H1 (cell line): ENCODE results near the gene CPE. TPM values are rescaled to one million over a fixed set of nuclear protein-coding genes. Genes with fewer than 3 reads are reported as not detected.

ENCODE experiments used
- CTCF ChIA-PET: fragments of 300-600 bp; sonication (Branson Sonifier 250); formaldehyde crosslinking; loops from one replicate; lab custom pipeline; 2021; ENCODE audit not compliant: partially characterized antibody; lab: Charles Lee
- POLR2A ChIA-PET: fragments of 300-600 bp; sonication (Branson Sonifier 250); formaldehyde crosslinking; loops from one replicate; lab custom pipeline; 2021; ENCODE audit warnings: inconsistent platforms; ENCODE audit not compliant: partially characterized antibody; lab: Charles Lee
- DNase-seq, 2 experiments: peaks; one replicate each; pipeline versions ENCODE4 v3.0.0 to v3.0.0-alpha.2; 2010 to 2022; ENCODE audit warnings: low spot score in 2 of 2, low read depth in 1 of 2, mixed read lengths in 1 of 2
- FAIRE-seq: peaks from 2 replicates; lab custom pipeline; 2011; peaks lifted over from hg19 to GRCh38; lab: Jason Lieb, UNC
- H2AFZ ChIP-seq: 2 replicates; pipeline ENCODE4 v1.8.1; 2012; ENCODE audit warnings: low read length, inconsistent platforms
- H2AK5ac ChIP-seq: 2 replicates; pipeline ENCODE4 v1.6.1; 2013; ENCODE audit warnings: low read depth, low read length
- H2BK120ac ChIP-seq: replicated peaks from 2 replicates; pipeline ENCODE3; 2013; ENCODE audit warnings: low read depth, low read length, inconsistent platforms
- H2BK12ac ChIP-seq: 2 replicates; pipeline ENCODE4 v1.6.1; 2013; ENCODE audit warnings: low read depth, low read length
- H2BK15ac ChIP-seq: 2 replicates; pipeline ENCODE4 v1.6.1; 2013; ENCODE audit warnings: low read length
- H2BK20ac ChIP-seq: 2 replicates; pipeline ENCODE4 v1.6.1; 2013; ENCODE audit warnings: low read length
- H2BK5ac ChIP-seq: 2 replicates; pipeline ENCODE4 v1.6.1; 2013; ENCODE audit warnings: low read depth, low read length
- H3K14ac ChIP-seq: 2 replicates; pipeline ENCODE4 v1.6.1; 2013; ENCODE audit warnings: inconsistent platforms; ENCODE audit not compliant: insufficient read length
- H3K18ac ChIP-seq: 2 replicates; pipeline ENCODE4 v1.6.1; 2013; ENCODE audit warnings: low read length; ENCODE audit errors: extremely low read depth
- H3K23ac ChIP-seq: 2 replicates; pipeline ENCODE4 v1.6.1; 2013; ENCODE audit warnings: inconsistent platforms; ENCODE audit not compliant: insufficient read length
- H3K23me2 ChIP-seq: 2 replicates; pipeline ENCODE4 v1.6.1; 2013; ENCODE audit warnings: low read depth, low read length
- H3K27ac ChIP-seq: 2 replicates; pipeline ENCODE4 v1.6.1; 2011; ENCODE audit warnings: low read depth, low read length, inconsistent platforms
- H3K27me3 ChIP-seq, 4 experiments: replicated peaks in 1 of 4; 1 replicate in 1 of 4; 2 replicates in 3 of 4; pipeline versions ENCODE4 v1.6.1 to v1.8.1; 2011 to 2013; ENCODE audit warnings: low read length in 3 of 4, mild to moderate bottlenecking in 3 of 4, inconsistent platforms in 2 of 4, mixed read lengths in 2 of 4, moderate library complexity in 1 of 4; ENCODE audit not compliant: control insufficient read depth in 3 of 4, insufficient read depth in 3 of 4; ENCODE audit errors: extremely low read depth in 1 of 4
- H3K36me3 ChIP-seq, 4 experiments: 2 replicates each; pipeline versions ENCODE4 v1.6.1 to v1.8.1; 2011 to 2013; ENCODE audit warnings: mild to moderate bottlenecking in 4 of 4, low read length in 3 of 4, moderate library complexity in 2 of 4, control low read depth in 1 of 4, inconsistent platforms in 1 of 4; ENCODE audit not compliant: insufficient read depth in 4 of 4, control insufficient read depth in 2 of 4
- H3K4ac ChIP-seq: replicated peaks from 2 replicates; pipeline ENCODE3; 2013; ENCODE audit warnings: low read length, low read depth, mixed read lengths, inconsistent platforms; ENCODE audit not compliant: insufficient read length
- H3K4me1 ChIP-seq, 4 experiments: replicated peaks in 1 of 4; 1 replicate in 1 of 4; 2 replicates in 3 of 4; pipeline versions ENCODE4 v1.6.1 to v1.8.1; 2011 to 2013; ENCODE audit warnings: low read length in 3 of 4, inconsistent platforms in 2 of 4, mixed read lengths in 1 of 4; ENCODE audit not compliant: insufficient read depth in 4 of 4, control insufficient read depth in 3 of 4
- H3K4me2 ChIP-seq, 2 experiments: 2 replicates each; pipeline versions ENCODE4 v1.6.1 to v1.8.1; 2011 to 2013; ENCODE audit warnings: low read depth in 2 of 2, low read length in 2 of 2, control low read depth in 1 of 2, inconsistent platforms in 1 of 2, mild to moderate bottlenecking in 1 of 2; ENCODE audit not compliant: insufficient read depth in 1 of 2
- H3K4me3 ChIP-seq, 4 experiments: fragments of 200-600, 300-600 bp in 1 of 4; sonication (generic), shearing (Covaris generic), sonication (Bioruptor Twin) in 1 of 4; 2 replicates each; pipeline versions ENCODE4 v1.5.1 to v1.8.1; 2011 to 2016; ENCODE audit warnings: low read length in 4 of 4, low read depth in 3 of 4, control low read depth in 2 of 4, inconsistent platforms in 2 of 4, mild to moderate bottlenecking in 2 of 4, mixed read lengths in 1 of 4, moderate library complexity in 1 of 4; ENCODE audit not compliant: insufficient read depth in 2 of 4; ENCODE audit errors: extremely low read depth in 1 of 4
- H3K56ac ChIP-seq: replicated peaks from 2 replicates; pipeline ENCODE3; 2013; ENCODE audit warnings: low read depth, mild to moderate bottlenecking, mixed read lengths, low read length, inconsistent platforms; ENCODE audit not compliant: insufficient read length
- H3K79me1 ChIP-seq: 2 replicates; pipeline ENCODE4 v1.6.1; 2013; ENCODE audit warnings: low read depth, low read length, control low read depth
- H3K79me2 ChIP-seq, 2 experiments: 2 replicates each; pipeline versions ENCODE4 v1.6.1 to v1.8.1; 2012 to 2013; ENCODE audit warnings: low read length in 2 of 2, mild to moderate bottlenecking in 2 of 2, inconsistent platforms in 1 of 2; ENCODE audit not compliant: insufficient read depth in 2 of 2, control insufficient read depth in 1 of 2
- H3K9ac ChIP-seq, 4 experiments: replicated peaks in 1 of 4; 1 replicate in 1 of 4; 2 replicates in 3 of 4; pipeline versions ENCODE4 v1.6.1 to v1.8.1; 2011 to 2013; ENCODE audit warnings: low read depth in 3 of 4, low read length in 3 of 4, control low read depth in 2 of 4, mild to moderate bottlenecking in 2 of 4, moderate library complexity in 2 of 4, inconsistent platforms in 1 of 4; ENCODE audit errors: extremely low read depth in 1 of 4
- H3K9me3 ChIP-seq, 2 experiments: 2 replicates each; pipeline versions ENCODE4 v1.6.1 to v1.8.1; 2012 to 2013; ENCODE audit warnings: mild to moderate bottlenecking in 2 of 2, moderate library complexity in 2 of 2, control low read depth in 1 of 2, inconsistent platforms in 1 of 2, low read depth in 1 of 2, low read length in 1 of 2, mixed read lengths in 1 of 2; ENCODE audit not compliant: insufficient read depth in 2 of 2
- H4K20me1 ChIP-seq, 2 experiments: replicated peaks in 1 of 2; 2 replicates each; pipeline versions ENCODE3 to v1.8.1; 2011 to 2013; ENCODE audit warnings: inconsistent platforms in 2 of 2, low read length in 2 of 2, mild to moderate bottlenecking in 1 of 2; ENCODE audit not compliant: insufficient read depth in 2 of 2, control insufficient read depth in 1 of 2
- H4K5ac ChIP-seq: 2 replicates; pipeline ENCODE4 v1.6.1; 2013; ENCODE audit warnings: low read length, low read depth, mixed read lengths, inconsistent platforms; ENCODE audit not compliant: insufficient read length
- H4K8ac ChIP-seq: 2 replicates; pipeline ENCODE4 v1.8.0; 2013; ENCODE audit warnings: mild to moderate bottlenecking, moderate library complexity, low read length, inconsistent platforms; ENCODE audit not compliant: insufficient read depth; ENCODE audit errors: extremely low read depth
- H4K91ac ChIP-seq: replicated peaks from 2 replicates; pipeline ENCODE3; 2013; ENCODE audit warnings: low read length, mixed read lengths, inconsistent platforms; ENCODE audit not compliant: insufficient read length
- SP4 ChIP-seq: IDR thresholded peaks from 2 replicates; pipeline ENCODE4 v1.6.1; 2012; ENCODE audit warnings: low read length, inconsistent platforms
- WGBS, 2 experiments: shearing (Covaris generic) in 1 of 2; methylation state at CpG; one replicate each; pipeline versions ENCODE4 v1.1.6 to v1.1.7; 2013 to 2015; ENCODE audit warnings: low lambda C conversion rate in 2 of 2, mixed read lengths in 2 of 2, inconsistent platforms in 1 of 2, low coverage in 1 of 2, missing lambda C conversion rate in 1 of 2; ENCODE audit not compliant: insufficient replicate concordance in 2 of 2, insufficient coverage in 1 of 2, insufficient read length in 1 of 2; ENCODE audit errors: extremely low coverage in 1 of 2, missing lambda C conversion rate in 1 of 2; 5-methylcytosine and 5-hydroxymethylcytosine counted together
- polyA plus RNA-seq, 7 experiments: library from polyadenylated mRNA; depleted of rRNA in 3 of 7; stranded (reverse) in 5 of 7; unstranded in 2 of 7; fragments of >200 nt in 5 of 7; fragments of 200-250 nt in 2 of 7; gene quantifications; 1 replicate in 5 of 7; 2 replicates in 1 of 7; 4 replicates in 1 of 7; pipeline versions ENCODE4 v1.2.1 to v1.2.3, GENCODE V29; 2011 to 2013; ENCODE audit warnings: missing spikeins in 2 of 7, mixed read lengths in 2 of 7
- total RNA-seq: library from RNA; stranded (reverse); fragmentation: NEBNext Ultra II Directional; extraction: Animal tissue kit (Norgen Biotek cat#: 25700); gene quantifications from 2 replicates; pipeline ENCODE4 v1.2.1, GENCODE V29; 2021

Gene CPE
- total and polyA plus RNA-seq, 2 of the 8 experiments (the other 6 are each of a cell fraction or from before 2014, with no cell fraction given): 9.4 to 10.2 TPM

DNA sequence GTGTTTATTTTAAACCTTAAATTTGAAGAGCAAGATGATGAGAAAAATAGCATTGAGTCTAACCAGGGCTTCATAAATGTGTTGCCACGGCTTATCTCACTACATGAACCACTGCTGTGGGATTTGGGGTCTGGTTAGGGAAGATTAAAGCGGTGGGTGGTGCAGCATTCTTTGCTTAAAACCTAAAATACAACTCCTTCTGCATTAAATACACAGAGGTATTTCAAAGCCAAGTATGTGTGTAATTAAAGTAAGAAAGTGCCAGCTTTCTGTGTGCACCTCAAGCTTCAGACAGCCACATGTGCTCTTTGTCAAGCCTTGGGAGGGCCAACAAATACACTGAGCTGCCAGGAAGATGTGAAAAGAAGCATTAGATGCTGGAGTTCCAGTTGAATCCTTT lies 128.0 kb downstream of the CPE start:
- H3K4ac ChIP-seq: no peak overlapping the region
- H3K23me2 ChIP-seq: no peaks in the 10 kb centered on the region; the same call in 1 of the 2 replicates
- H3K23ac ChIP-seq: no peak overlapping the region
- no peak overlapping the region for H3K56ac ChIP-seq
- ChIA-PET POLR2A (no interaction called here), CTCF (interaction anchor here (1.1 kb wide), 1 partner anchor 13 kb away, joined by 4 read pairs; no protein-coding TSS in a partner anchor)
- H3K4me1 ChIP-seq: no peaks in the 10 kb centered on the region
- DNase-seq (no peak), FAIRE-seq (no peak)
- no peaks in the 10 kb centered on the region for H3K9me3 ChIP-seq
- H3K27ac ChIP-seq: no peak overlapping the region
- H4K8ac ChIP-seq: no peak overlapping the region
- no peak overlapping the region for H3K9ac ChIP-seq
- no peaks in the 10 kb centered on the region for H3K79me2 ChIP-seq
- H3K36me3 ChIP-seq: no peaks in the 10 kb centered on the region
- no peaks in the 10 kb centered on the region for H3K27me3 ChIP-seq
- H3K4me2 ChIP-seq: no peak overlapping the region
- no peak for TF ChIP-seq SP4
- no peak overlapping the region for H2AK5ac ChIP-seq
- H2BK5ac ChIP-seq: no peak overlapping the region
- no peak overlapping the region for H3K14ac ChIP-seq
- H4K20me1 ChIP-seq: no peaks in the 10 kb centered on the region
- H2BK120ac ChIP-seq: no peak overlapping the region
- H4K5ac ChIP-seq: no peak overlapping the region
- H3K79me1 ChIP-seq: no peaks in the 10 kb centered on the region
- H3K18ac ChIP-seq: no peak overlapping the region
- WGBS, 2 experiments: 71% methylated on average over 2 of the region's 2 CpGs; no CpG with 5 or more reads in 1 of the 2 experiments
- no peak overlapping the region for H4K91ac ChIP-seq
- H2BK12ac ChIP-seq: no peak overlapping the region
- H3K4me3 ChIP-seq: no peak overlapping the region
- no peak overlapping the region for H2AFZ ChIP-seq
- H2BK15ac ChIP-seq: no peak overlapping the region
- no peak overlapping the region for H2BK20ac ChIP-seq
